ENCODE data around the gene P4HA2.

- TF ChIP-seq CTCF (IDR thresholded peaks at IDR 0.05) (no peak), POLR2AphosphoS5 (IDR thresholded peaks at IDR 0.05) (no peak), POLR2A (IDR thresholded peaks at IDR 0.05) (no peak)
These were observed 785 bp upstream of the P4HA2 start for GRCh38 chr5:132228241-132229035.
